ENCODE results near the gene CSF1R.
"Not testable (repeated sequence)": the region's sequence is repeated elsewhere in the genome, so short reads cannot be mapped to it uniquely, and the experiment has no call there.

Gene CSF1R

DNA sequence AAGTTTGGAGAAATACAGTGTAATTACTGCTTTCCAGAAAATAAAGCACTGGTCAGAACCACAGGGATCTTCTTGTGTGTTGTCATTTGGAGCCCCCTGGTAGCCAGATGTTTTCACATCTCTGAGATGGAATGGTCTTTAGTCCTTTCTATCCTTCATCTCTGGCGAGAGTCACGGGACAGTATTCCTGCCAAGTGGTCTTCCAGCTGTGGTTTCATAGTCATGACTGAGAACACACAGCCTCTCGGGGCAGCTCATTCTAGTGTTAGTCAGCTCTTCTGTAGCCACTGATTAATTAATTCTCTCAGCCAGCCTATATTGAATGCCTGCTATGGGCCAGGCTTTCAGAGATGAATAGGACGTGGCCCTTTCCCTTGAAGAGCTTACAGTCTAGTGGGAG is 51.7 kb downstream of the CSF1R start:
- no peak for TF ChIP-seq CTCF (IDR thresholded peaks at IDR 0.05; ENCODE audit: low read depth, low read length, missing control alignments)
- H3K4me3 ChIP-seq (replicated peaks; ENCODE audit: low read depth, low read length) = no peak overlapping the region
- no peak for DNase-seq (ENCODE audit: extremely low read depth, low read depth)

DNA sequence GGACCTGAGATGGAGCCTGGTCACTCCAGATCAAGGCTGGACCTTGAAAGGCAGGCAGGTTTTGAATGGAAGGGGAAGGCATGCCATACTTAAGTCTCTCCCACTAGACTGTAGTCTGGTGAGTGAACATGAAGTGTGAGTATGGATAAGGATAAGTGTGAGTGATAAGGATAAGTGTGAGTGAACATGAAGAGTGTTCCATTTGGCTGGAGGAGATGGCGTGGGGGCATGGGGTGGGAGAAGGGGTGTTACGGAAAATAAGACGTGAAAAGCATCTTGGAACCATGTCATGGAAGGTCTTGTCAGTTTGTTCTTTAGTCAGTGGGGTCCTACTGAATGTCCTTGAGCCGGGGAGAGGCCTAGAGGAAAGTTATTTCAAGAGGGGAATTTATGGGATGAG is 53.0 kb downstream of the CSF1R start:
- no peak for TF ChIP-seq CTCF (IDR thresholded peaks at IDR 0.05; ENCODE audit: low read depth, low read length, missing control alignments)
- no peak overlapping the region for H3K4me3 ChIP-seq (replicated peaks; ENCODE audit: low read depth, low read length)
- DNase-seq (ENCODE audit: extremely low read depth, low read depth) = no peak

DNA sequence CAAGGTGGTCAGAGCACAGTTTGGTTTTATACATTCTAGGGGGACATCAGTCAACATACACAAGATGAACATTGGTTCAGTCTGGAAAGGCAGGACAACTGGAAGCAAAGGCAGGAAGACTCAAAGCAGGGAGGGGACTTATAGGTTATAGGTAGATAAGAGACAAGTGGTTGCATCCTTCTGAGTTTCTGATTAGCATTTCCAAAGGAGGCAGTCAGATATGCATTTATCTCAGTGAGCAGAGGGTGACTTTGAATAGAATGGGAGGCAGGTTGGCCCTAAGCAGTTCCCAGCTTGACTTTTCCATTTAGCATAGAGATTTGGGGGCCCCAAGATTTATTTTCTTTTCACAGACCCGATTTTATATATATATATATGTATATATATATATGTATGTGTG is 58.3 kb downstream of the CSF1R start:
- not testable (repeated sequence) for DNase-seq (ENCODE audit: extremely low read depth, low read depth); H3K4me3 ChIP-seq (replicated peaks; ENCODE audit: low read depth, low read length)

- H3K4me3 ChIP-seq (replicated peaks; ENCODE audit: low read depth, low read length) = no peak overlapping the region
- TF ChIP-seq CTCF (IDR thresholded peaks at IDR 0.05; ENCODE audit: low read depth, low read length, missing control alignments) = no peak
- no peak for DNase-seq (ENCODE audit: extremely low read depth, low read depth)
Measured at GRCh38 chr5:150026682-150027172, 59.6 kb downstream of the CSF1R start.

DNA sequence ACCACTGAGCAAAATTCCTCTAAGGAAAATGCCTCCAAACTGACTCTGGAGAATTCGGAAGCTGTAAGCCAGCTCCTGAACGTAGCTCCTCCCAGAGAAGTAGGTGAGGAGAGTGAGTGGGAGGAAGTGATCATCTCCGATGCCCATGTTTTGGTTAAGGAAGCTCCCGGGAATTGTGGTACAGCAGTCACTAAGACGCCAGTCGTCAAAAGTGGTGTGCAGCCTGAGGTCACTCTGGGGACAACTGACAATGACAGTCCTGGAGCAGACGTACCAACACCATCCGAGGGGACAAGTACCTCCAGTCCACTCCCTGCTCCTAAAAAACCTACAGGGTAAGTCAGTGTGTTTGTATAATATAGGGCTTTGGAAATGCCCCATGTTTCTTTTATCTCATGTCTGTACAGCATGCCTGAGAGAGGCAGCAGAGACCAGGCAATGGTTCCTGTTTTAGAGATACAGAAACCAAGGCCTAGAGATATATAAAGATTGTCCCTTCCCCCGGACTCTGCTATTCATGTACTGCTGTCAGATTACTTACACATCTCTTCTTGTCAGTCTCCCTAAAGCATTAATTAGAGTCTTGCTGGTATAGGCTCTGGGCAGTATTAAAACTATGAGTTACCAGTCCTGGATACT is 61.9 kb downstream of the CSF1R start:
- TF ChIP-seq CTCF (IDR thresholded peaks at IDR 0.05; ENCODE audit: low read depth, low read length, missing control alignments) = no peak
- DNase-seq (ENCODE audit: extremely low read depth, low read depth) = no peak
- no peak overlapping the region for H3K4me3 ChIP-seq (replicated peaks; ENCODE audit: low read depth, low read length)

DNA sequence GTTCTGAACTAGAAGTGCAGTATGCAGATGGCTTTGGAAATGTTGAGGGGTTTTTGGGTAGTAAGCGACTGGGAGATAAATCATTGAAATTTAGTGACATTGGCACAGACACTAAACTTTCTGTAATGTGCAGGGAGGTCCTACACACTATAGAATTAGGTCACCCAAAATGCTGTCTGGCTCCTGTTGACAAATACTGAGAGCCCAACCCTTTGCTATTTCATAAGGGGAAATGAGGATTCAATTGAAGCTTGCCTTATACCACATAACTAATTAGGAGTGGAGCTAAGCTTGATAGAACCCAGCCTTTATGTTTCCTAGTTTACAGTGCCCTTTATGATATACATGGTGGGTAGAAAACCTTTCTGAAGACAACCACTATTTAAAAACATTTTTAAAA is 63.2 kb downstream of the CSF1R start:
- H3K4me3 ChIP-seq (replicated peaks; ENCODE audit: low read depth, low read length) = no peak overlapping the region
- no peak for TF ChIP-seq CTCF (IDR thresholded peaks at IDR 0.05; ENCODE audit: low read depth, low read length, missing control alignments)
- no peak for DNase-seq (ENCODE audit: extremely low read depth, low read depth)

GRCh38 chr5:150022681-150023080 is 63.7 kb downstream of the CSF1R start:
- no peak for TF ChIP-seq CTCF (IDR thresholded peaks at IDR 0.05; ENCODE audit: low read depth, low read length, missing control alignments)
- no peak for DNase-seq (ENCODE audit: extremely low read depth, low read depth)
- H3K4me3 ChIP-seq (replicated peaks; ENCODE audit: low read depth, low read length) = no peak overlapping the region
